ENCODE results near the gene NBPF6.
"Not testable (repeated sequence)": the region's sequence is repeated elsewhere in the genome, so short reads cannot be mapped to it uniquely, and the experiment has no call there.

NBPF6 gene, protein sequence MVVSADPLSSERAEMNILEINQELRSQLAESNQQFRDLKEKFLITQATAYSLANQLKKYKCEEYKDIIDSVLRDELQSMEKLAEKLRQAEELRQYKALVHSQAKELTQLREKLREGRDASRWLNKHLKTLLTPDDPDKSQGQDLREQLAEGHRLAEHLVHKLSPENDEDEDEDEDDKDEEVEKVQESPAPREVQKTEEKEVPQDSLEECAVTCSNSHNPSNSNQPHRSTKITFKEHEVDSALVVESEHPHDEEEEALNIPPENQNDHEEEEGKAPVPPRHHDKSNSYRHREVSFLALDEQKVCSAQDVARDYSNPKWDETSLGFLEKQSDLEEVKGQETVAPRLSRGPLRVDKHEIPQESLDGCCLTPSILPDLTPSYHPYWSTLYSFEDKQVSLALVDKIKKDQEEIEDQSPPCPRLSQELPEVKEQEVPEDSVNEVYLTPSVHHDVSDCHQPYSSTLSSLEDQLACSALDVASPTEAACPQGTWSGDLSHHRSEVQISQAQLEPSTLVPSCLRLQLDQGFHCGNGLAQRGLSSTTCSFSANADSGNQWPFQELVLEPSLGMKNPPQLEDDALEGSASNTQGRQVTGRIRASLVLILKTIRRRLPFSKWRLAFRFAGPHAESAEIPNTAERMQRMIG

GRCh38 chr1:108450043-108450442, at the start of gene NBPF6:
NBPF6 (plus strand) TSS chr1:108450343; CDS start chr1:108450602, 259 bp downstream.
- DNase-seq: not testable (repeated sequence)

DNA sequence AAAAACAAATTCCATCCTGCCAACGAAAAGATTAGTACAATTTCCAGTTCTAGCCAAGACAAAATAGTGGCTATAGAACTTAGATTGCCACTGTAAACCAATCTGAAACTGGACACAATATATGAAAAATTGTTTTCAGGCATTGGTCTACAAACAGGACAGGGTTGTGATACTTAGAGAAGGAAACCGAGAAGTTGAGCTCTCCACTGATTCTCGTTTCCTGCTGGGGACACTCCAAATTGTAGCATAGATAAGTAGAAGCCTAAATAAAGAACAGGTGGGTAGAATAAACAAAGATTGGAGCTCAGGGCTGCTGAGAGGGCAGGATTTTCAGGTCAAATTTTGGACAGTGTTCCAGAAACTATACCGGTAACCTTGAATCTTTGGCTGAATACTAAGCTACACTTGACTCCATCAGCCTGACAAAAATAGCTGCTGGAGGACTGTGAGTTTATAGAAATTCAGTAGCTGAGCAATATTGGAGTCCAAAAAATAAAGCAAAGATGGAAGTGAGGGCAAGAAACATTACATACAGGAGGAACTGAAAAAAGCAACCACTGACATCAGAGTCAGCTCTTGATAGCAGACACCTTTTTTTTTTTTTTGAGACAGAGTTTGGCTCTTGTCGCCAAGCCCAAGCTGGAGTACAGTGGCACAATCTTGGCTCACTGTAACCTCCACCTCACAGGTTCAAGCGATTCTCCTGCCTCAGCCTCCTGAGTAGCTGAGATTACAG, 38.9 kb upstream of the NBPF6 start:
- not testable (repeated sequence) for DNase-seq

- DNase-seq: not testable (repeated sequence)
Observed at GRCh38 chr1:108420129-108420528, 30.0 kb upstream of the NBPF6 start.

- not testable (repeated sequence) for DNase-seq
Observed at GRCh38 chr1:108421061-108421916, 28.9 kb upstream of the NBPF6 start.

DNA sequence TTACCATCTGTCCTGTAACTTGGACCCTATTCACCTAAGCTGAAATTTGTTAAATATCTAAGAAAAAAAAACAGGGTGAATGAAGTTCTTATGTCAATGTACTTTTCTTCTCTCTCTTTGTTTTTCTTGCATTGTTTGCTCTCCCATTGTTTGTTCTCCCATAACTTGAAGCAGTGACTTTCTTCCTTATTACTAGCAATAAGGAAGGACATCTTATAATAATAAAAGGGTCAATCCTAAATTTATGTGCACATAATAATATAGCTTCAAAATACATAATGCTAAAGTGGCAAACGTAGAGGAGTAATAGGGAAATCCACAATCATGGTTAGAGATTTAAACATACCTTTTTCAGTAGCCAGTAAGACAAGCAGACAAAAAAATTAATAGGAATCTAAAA, 23.3 kb upstream of the NBPF6 start:
- DNase-seq: not testable (repeated sequence)

DNA sequence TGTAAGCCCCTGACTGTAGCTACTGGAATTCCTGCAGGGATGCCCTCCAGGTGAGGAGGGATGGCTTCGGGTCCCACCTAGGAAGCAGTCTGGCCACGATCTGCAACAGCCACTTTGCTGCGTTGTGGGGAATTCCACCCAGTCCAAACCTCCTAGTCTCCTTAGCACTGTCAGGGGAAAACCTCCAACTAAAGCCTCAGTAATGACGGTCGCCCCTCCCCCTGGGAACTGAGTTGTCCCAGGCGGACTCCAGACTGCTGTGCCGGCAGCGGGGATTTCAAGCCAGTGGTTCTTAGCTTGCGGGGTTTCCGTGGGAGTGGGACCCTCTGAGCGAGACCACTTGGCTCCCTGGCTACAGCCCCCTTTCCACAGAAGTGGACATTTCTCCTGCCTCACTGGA, 18.1 kb upstream of the NBPF6 start:
- not testable (repeated sequence) for DNase-seq

DNA sequence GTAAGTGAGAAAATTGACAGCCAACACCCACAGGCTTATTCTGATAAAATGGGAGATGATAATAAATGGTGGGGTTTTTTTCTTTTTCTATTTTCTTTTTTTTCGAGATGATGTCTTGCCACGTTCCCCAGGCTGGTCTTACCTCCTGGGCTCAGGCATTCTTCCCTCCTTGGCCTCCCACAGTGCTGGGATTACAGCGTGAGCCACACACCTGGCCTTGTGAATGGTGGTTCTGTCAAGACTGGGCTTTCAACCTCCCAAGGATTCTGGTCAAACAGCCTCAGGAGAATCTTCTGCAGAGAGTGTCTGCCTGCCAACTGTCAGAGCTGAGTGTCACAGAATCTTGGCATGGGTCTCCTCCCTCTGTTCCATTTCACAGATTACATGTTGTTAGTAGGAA, 16.7 kb upstream of the NBPF6 start:
- not testable (repeated sequence) for DNase-seq

- not testable (repeated sequence) for DNase-seq
Observed at GRCh38 chr1:108438536-108438935, 11.6 kb upstream of the NBPF6 start.

GRCh38 chr1:108454521-108454920, 4.4 kb downstream of the NBPF6 start:
- not testable (repeated sequence) for DNase-seq

- not testable (repeated sequence) for DNase-seq
Observed at GRCh38 chr1:108458661-108459060, 8.5 kb downstream of the NBPF6 start.

DNA sequence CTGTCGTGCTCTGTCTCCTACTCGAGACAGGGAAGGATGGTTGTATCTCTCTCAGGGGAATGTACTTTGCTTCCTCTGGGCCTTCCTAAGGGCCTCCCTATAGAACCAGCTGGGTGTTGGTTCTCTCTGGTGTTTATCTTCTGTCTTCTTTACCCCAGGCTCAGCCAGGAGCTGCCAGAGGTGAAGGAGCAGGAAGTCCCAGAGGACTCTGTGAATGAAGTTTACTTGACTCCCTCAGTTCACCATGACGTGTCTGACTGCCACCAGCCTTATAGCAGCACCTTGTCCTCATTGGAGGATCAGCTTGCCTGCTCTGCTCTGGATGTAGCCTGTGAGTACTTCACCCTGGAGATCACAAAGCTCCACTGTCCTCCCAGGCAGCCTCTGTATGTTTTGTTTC, 11.6 kb downstream of the NBPF6 start:
- not testable (repeated sequence) for DNase-seq

- not testable (repeated sequence) for DNase-seq
Observed at GRCh38 chr1:108463962-108464361, 13.8 kb downstream of the NBPF6 start.

DNA sequence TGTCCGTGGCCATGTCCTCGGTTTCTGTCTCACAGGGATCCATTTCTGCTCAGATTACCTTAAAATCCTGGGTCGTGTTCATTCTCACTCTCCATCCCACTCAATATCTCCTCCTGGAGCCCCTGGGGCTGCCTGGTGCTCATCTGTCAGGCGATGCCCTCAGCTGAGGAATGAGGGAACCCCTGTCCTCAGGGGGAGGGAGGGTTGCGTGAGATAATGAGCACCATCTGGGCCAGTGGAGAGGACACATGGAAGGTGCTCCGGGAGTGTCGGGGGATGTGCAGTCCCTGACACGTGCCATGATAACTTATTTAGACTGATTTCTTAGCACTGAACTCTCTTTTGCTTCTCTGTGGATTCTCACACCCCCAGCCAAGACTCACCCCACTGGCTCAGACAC, 16.0 kb downstream of the NBPF6 start:
- DNase-seq: not testable (repeated sequence)

GRCh38 chr1:108467155-108467554, 17.0 kb downstream of the NBPF6 start:
- DNase-seq: not testable (repeated sequence)

GRCh38 chr1:108470750-108471149, 20.6 kb downstream of the NBPF6 start:
- not testable (repeated sequence) for DNase-seq

GRCh38 chr1:108474516-108474915, 24.4 kb downstream of the NBPF6 start:
- not testable (repeated sequence) for DNase-seq

DNA sequence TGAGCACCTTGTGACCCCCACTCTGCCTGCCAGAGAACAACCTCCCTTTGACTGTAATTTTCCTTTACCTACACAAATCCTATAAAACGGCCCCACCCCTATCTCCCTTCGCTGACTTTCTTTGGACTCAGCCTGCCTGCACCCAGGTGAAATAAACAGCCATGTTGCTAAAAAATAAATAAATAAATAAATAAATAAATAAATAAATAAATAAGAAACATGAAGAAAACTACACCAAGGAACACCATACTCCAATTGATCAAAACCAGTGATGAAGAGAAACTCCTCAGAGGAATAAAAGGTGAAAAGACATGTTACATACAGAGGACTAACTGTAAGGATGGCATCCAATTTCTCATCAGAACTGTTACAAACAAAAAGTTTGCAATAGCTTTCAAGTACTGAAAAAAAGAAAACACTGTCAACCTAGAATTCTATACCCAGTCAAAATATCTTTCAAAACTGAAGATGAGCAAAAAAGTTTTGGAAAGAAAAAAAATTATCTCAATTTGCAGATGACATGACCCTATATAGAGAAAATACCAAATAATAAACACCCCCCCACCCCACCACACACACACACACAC, 28.4 kb downstream of the NBPF6 start:
- no peak for DNase-seq

DNA sequence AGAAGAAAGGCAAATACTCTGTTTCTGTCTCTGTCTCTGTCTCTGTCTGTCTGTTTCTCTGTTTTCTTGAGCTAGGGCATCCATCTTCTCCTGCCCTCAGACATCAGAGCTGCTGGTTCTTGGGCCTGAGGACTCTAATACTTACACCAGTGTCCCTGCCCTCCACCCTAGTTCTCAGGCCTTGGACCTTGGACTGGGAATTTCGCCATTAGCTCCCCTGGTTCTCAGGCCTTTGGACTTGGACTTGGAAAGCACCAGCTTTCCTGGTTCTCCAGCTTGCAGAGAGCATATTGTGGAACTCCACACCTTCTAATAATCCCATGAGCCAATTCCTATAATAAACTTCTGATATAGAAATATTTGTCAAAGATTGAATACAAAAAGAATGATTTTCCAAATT, 32.6 kb downstream of the NBPF6 start:
- DNase-seq: no peak

- not testable (repeated sequence) for DNase-seq
Observed at GRCh38 chr1:108485990-108486389, 35.8 kb downstream of the NBPF6 start.

DNA sequence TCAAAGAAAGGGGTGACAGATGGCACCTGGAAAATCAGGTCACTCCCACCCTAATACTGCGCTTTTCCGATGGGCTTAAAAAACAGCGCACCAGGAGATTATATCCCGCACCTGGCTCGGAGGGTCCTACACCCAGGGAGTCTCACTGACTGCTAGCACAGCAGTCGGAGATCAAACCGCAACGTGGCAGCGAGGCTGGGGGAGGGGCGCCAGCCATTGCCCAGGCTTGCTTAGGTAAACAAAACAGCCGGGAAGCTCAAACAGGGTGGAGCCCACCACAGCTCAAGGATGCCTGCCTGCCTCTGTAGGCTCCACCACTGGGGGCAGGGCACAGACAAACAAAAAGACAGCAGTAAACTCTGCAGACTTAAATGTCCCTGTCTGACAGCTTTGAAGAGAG, 36.6 kb downstream of the NBPF6 start:
- DNase-seq: not testable (repeated sequence)

GRCh38 chr1:108495008-108495407, 44.9 kb downstream of the NBPF6 start:
- not testable (repeated sequence) for DNase-seq

DNA sequence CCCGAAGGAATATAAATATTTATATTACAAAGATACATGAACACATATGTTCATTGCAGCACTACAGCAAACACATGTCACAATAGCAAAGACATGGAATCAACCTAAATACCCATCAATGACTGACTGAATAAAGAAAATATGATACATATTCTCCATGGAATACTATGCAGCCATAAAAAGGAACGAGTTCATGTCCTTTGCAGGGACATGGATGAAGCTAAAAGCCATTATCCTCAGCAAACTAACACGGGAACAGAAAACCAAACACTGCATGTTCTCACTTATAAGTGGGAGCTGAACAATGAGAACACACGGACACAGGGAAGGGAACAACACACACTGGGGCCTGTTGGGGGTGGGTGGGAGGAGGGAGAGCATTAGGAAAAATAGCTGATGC, 46.7 kb downstream of the NBPF6 start:
- DNase-seq: not testable (repeated sequence)

All from GDM1 (cell line).